Stimulated activated CD8-positive, alpha-beta memory T cell treated with anti-CD3 and anti-CD28 coated beads, Interleukin-12 subunit alpha, Interleukin-12 subunit beta, amount 100 ng/mL, for 24 hours (primary cell): ENCODE results near the gene TCHP.

Experiments
- DNase-seq: peaks from one replicate; pipeline ENCODE4 v3.0.0-alpha.2; 2020; ENCODE audit errors: extremely low read depth

Gene TCHP

GRCh38 chr12:109932878-109933503, 32.9 kb downstream of the TCHP start:
- no peak for DNase-seq

GRCh38 chr12:109934026-109934425, 34.0 kb downstream of the TCHP start:
- no peak for DNase-seq

- no peak for DNase-seq
Observed at GRCh38 chr12:109937371-109937770, 37.3 kb downstream of the TCHP start.

GRCh38 chr12:109938947-109939346, 38.9 kb downstream of the TCHP start:
- DNase-seq = no peak

- no peak for DNase-seq
Observed at GRCh38 chr12:109939504-109939903, 39.4 kb downstream of the TCHP start.

- no peak for DNase-seq
Observed at GRCh38 chr12:109940339-109940923, 40.4 kb downstream of the TCHP start.

GRCh38 chr12:109943811-109944210, 43.7 kb downstream of the TCHP start:
- DNase-seq = no peak

- no peak for DNase-seq
Observed at GRCh38 chr12:109944561-109945359, 44.7 kb downstream of the TCHP start.

GRCh38 chr12:109946505-109946904, 46.4 kb downstream of the TCHP start:
- no peak for DNase-seq

GRCh38 chr12:109946913-109947312, 46.8 kb downstream of the TCHP start:
- no peak for DNase-seq

GRCh38 chr12:109947521-109947920, 47.4 kb downstream of the TCHP start:
- no peak for DNase-seq

GRCh38 chr12:109948368-109948767, 48.3 kb downstream of the TCHP start:
- DNase-seq = no peak

GRCh38 chr12:109949089-109949488, 49.0 kb downstream of the TCHP start:
- no peak for DNase-seq

- no peak for DNase-seq
Observed at GRCh38 chr12:109950625-109951024, 50.6 kb downstream of the TCHP start.

GRCh38 chr12:109951136-109951535, 51.1 kb downstream of the TCHP start:
- DNase-seq = no peak

GRCh38 chr12:109951751-109952150, 51.7 kb downstream of the TCHP start:
- DNase-seq = no peak

GRCh38 chr12:109952160-109952858, 52.2 kb downstream of the TCHP start:
- DNase-seq = no peak

GRCh38 chr12:109952873-109953272, 52.8 kb downstream of the TCHP start:
- DNase-seq = no peak

- no peak for DNase-seq
Observed at GRCh38 chr12:109953656-109954055, 53.6 kb downstream of the TCHP start.

- no peak for DNase-seq
Observed at GRCh38 chr12:109958374-109958773, 58.3 kb downstream of the TCHP start.

- DNase-seq = no peak
Observed at GRCh38 chr12:109959411-109960093, 59.5 kb downstream of the TCHP start.

GRCh38 chr12:109961201-109961600, 61.1 kb downstream of the TCHP start:
- no peak for DNase-seq
